Cardiac fibroblast (primary cell): ENCODE measurements around the gene ITGAE.

ENCODE experiments used
- DNase-seq, 2 donors: peaks; one replicate each; pipeline versions ENCODE4 v3.0.0 to v3.0.0-alpha.2; 2010; ENCODE audit warnings: low read depth in 2 of 2
- H3K4me3 ChIP-seq, 2 donors: replicated peaks in 1 of 2; 1 replicate in 1 of 2; 2 replicates in 1 of 2; pipeline ENCODE4 v1.5.1; 2011; ENCODE audit warnings: low read depth in 2 of 2, low read length in 2 of 2, mild to moderate bottlenecking in 2 of 2, moderate library complexity in 1 of 2
- CTCF ChIP-seq: IDR thresholded peaks from one replicate; pipeline ENCODE4 v1.5.1; 2011; ENCODE audit warnings: low read depth, mild to moderate bottlenecking, low read length, inconsistent platforms

ITGAE gene

GRCh38 chr17:3828852-3829232 is 27.9 kb upstream of the ITGAE start:
- DNase-seq = no peak
- no peak overlapping the region for H3K4me3 ChIP-seq
- no peak for TF ChIP-seq CTCF

- H3K4me3 ChIP-seq = no peak overlapping the region
- TF ChIP-seq CTCF = no peak
- peak in 1 of 2 donors; percentile 17 for DNase-seq
Observed at GRCh38 chr17:3828151-3828851, 27.3 kb upstream of the ITGAE start.

- no peak overlapping the region for H3K4me3 ChIP-seq
- peak; percentile 81 to 85 for DNase-seq
- TF ChIP-seq CTCF = peak; percentile 86
Observed at GRCh38 chr17:3827124-3827773, 26.3 kb upstream of the ITGAE start.

- TF ChIP-seq CTCF = no peak
- H3K4me3 ChIP-seq = no peak overlapping the region
- no peak for DNase-seq
Observed at GRCh38 chr17:3826191-3826590, 25.2 kb upstream of the ITGAE start.

GRCh38 chr17:3821101-3821500 is 20.1 kb upstream of the ITGAE start:
- no peak overlapping the region for H3K4me3 ChIP-seq
- no peak for TF ChIP-seq CTCF
- no peak for DNase-seq

- peak; percentile 17 to 37 for DNase-seq
- H3K4me3 ChIP-seq = no peak overlapping the region
- TF ChIP-seq CTCF = no peak
Observed at GRCh38 chr17:3818786-3819185, 17.8 kb upstream of the ITGAE start.
